A673 (cell line): ENCODE data around the gene B3GAT3. TPM values are rescaled to one million over a fixed set of nuclear protein-coding genes. Genes with fewer than 3 reads are reported as not detected.

Experiments used
- BruUV-seq: library from RNA; stranded (reverse); fragments of 400-500 nt; replicated peaks from 2 replicates; lab custom pipeline; 2021; lab: Mats Ljungman, UMichigan
- CTCF ChIA-PET: fragments of 300-600 bp; sonication (Branson Sonifier 250); formaldehyde crosslinking; loops from one replicate; lab custom pipeline; 2022; ENCODE audit warnings: antibody characterized with exemption; lab: Charles Lee
- POLR2A ChIA-PET: fragments of 300-600 bp; sonication (Branson Sonifier 250); formaldehyde crosslinking; loops from one replicate; lab custom pipeline; 2022; ENCODE audit warnings: antibody characterized with exemption; ENCODE audit not compliant: low non-redundant PET; lab: Charles Lee
- DNase-seq: peaks from one replicate; pipeline ENCODE4 v3.0.0-alpha.2; 2015; ENCODE audit warnings: low spot score
- H3K27ac ChIP-seq: fragments of 200-600 bp; sonication (generic); 2 replicates; pipeline ENCODE4 v1.5.1; 2016; ENCODE audit warnings: mixed run types, low read depth, mild to moderate bottlenecking, mixed read lengths, antibody characterized with exemption, low read length; ENCODE audit not compliant: poor library complexity, severe bottlenecking
- H3K27me3 ChIP-seq: fragments of 200-600 bp; sonication (generic); replicated peaks from 2 replicates; pipeline ENCODE4 v1.6.1; 2017; ENCODE audit warnings: mixed run types, low read depth, mild to moderate bottlenecking, mixed read lengths, antibody characterized with exemption, low read length; ENCODE audit not compliant: insufficient read depth, poor library complexity
- H3K36me3 ChIP-seq: fragments of 200-600 bp; sonication (generic); 2 replicates; pipeline ENCODE4 v1.6.1; 2016; ENCODE audit warnings: mixed run types, mild to moderate bottlenecking, mixed read lengths, antibody characterized with exemption, low read length; ENCODE audit not compliant: insufficient read depth, poor library complexity, severe bottlenecking
- H3K4me1 ChIP-seq: fragments of 200-600 bp; sonication (generic); 2 replicates; pipeline ENCODE4 v1.6.1; 2017; ENCODE audit warnings: mixed run types, mild to moderate bottlenecking, mixed read lengths, antibody characterized with exemption, low read length; ENCODE audit not compliant: insufficient read depth, poor library complexity, severe bottlenecking
- H3K4me3 ChIP-seq: fragments of 200-600 bp; sonication (generic); 2 replicates; pipeline ENCODE4 v1.5.1; 2016; ENCODE audit warnings: low read depth, mixed run types, mild to moderate bottlenecking, mixed read lengths, low read length; ENCODE audit not compliant: poor library complexity, severe bottlenecking
- H3K9me3 ChIP-seq: fragments of 200-600 bp; sonication (generic); 2 replicates; pipeline ENCODE4 v1.6.1; 2016; ENCODE audit warnings: mixed run types, low read depth, mild to moderate bottlenecking, mixed read lengths, antibody characterized with exemption, low read length; ENCODE audit not compliant: poor library complexity, severe bottlenecking
- EZH2 ChIP-seq: fragments of 200-600 bp; sonication (generic); IDR thresholded peaks from 2 replicates; pipeline ENCODE4 v1.6.1; 2017; ENCODE audit warnings: borderline replicate concordance, low read depth, mild to moderate bottlenecking, mixed read lengths, antibody characterized with exemption, low read length; ENCODE audit not compliant: poor library complexity, severe bottlenecking
- intact Hi-C: fragments of 100-400 bp; cut with micrococcal nuclease; formaldehyde crosslinking; loops from one replicate; pipeline ENCODE4 v1.10.0; 2022; ENCODE audit not compliant: unreplicated experiment
- total RNA-seq: library from RNA; stranded (reverse); gene quantifications from 2 replicates; pipeline ENCODE4 v1.2.3, GENCODE V29; 2021
- TF ChIP-seq, protein P1 (sequence below): fragments of 300-800, 200-600 bp; sonication (generic); conservative IDR thresholded peaks from 2 replicates; pipeline ENCODE4 v1.5.1; 2017; ENCODE audit warnings: low read depth, mild to moderate bottlenecking, antibody characterized with exemption, low read length, moderate library complexity, mixed read lengths

The B3GAT3 gene
- total RNA-seq, 1 experiment from 2014 or later = 64.7 TPM

DNA sequence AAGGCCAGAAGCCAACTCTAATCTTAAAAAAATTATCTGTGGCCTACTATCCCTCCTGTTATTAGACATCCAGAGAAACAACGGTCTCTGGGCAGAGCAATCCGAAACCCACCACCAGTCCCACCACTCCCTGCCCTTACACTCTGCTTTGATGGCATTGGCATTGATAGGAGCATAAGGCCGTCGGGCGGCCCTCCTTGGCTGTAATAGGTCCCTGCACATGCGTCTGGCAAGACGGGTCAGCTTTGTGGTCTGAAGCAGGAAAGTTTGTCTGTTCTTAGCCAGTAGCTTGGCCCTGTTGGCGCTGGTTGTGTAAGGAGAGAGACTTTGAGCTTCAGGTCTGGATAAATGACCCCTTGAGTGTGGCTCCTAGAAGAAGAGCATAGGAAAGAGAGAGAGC is 26.7 kb downstream of the B3GAT3 start:
- no peak for DNase-seq
- ChIA-PET CTCF (no interaction called here), POLR2A (no interaction called here)
- intact Hi-C loops = loop anchor here (10.0 kb wide), 1 partner anchor 260 kb away; no protein-coding TSS in a partner anchor
- Histone ChIP-seq H3K4me3 (no peak overlapping the region), H3K4me1 (peaks cover 32% of the 10 kb centered on the region), H3K27ac (no peak overlapping the region), H3K9me3 (no peaks in the 10 kb centered on the region), H3K27me3 (no peaks in the 10 kb centered on the region), H3K36me3 (peaks cover 71% of the 10 kb centered on the region)
- no peak for TF ChIP-seq EZH2
- TF ChIP-seq, protein P1, sequence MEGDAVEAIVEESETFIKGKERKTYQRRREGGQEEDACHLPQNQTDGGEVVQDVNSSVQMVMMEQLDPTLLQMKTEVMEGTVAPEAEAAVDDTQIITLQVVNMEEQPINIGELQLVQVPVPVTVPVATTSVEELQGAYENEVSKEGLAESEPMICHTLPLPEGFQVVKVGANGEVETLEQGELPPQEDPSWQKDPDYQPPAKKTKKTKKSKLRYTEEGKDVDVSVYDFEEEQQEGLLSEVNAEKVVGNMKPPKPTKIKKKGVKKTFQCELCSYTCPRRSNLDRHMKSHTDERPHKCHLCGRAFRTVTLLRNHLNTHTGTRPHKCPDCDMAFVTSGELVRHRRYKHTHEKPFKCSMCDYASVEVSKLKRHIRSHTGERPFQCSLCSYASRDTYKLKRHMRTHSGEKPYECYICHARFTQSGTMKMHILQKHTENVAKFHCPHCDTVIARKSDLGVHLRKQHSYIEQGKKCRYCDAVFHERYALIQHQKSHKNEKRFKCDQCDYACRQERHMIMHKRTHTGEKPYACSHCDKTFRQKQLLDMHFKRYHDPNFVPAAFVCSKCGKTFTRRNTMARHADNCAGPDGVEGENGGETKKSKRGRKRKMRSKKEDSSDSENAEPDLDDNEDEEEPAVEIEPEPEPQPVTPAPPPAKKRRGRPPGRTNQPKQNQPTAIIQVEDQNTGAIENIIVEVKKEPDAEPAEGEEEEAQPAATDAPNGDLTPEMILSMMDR = no peak
- BruUV-seq = no TSS peak

DNA sequence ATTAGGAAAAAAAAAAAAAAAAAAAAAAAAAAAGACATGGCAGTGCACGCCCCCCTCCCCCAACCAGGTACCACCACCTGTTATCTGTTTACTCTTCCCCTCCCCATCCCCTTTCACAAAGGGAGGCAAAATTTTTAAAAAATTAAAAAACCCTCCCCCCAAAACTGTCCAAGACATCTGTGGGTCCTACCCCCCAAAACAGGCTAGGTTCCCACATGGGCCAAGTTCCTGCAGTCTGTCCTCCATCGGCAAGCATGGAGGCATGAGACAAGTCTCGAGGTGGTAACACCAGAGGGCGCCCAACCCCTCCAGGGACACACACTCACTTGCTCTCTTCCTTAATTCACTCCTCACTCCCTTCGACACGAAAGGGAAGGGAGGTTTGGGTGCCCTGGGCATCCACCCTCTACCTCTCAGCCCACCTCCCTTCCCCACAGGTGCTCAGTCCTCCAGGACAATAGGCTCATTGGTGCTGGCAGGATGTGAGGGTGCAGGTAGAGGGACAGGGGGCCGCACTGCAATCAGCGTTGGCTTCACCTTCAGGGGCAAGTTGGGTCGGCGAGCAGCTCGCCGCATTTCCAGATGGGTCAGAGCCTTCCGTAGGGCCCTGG is 28.2 kb downstream of the B3GAT3 start:
- POLR2A ChIA-PET = no interaction called here
- TF ChIP-seq, protein P1 = peak; percentile 90
- TF ChIP-seq EZH2 = no peak
- Histone ChIP-seq H3K4me1 (peaks cover 22% of the 10 kb centered on the region), H3K9me3 (no peaks in the 10 kb centered on the region), H3K4me3 (no peak overlapping the region), H3K27ac (no peak overlapping the region), H3K27me3 (no peaks in the 10 kb centered on the region), H3K36me3 (peaks cover 63% of the 10 kb centered on the region)
- peak; percentile 96 for DNase-seq
- no TSS peak for BruUV-seq
- CTCF ChIA-PET = interaction anchor here (0.6 kb wide), 1 partner anchor 8 kb away, joined by 3 read pairs; the partner anchor contains the start of gene MTA2
- intact Hi-C loops = loop anchor here (5.0 to 10.0 kb wide), 2 partner anchors 114 to 261 kb away; partner anchors contain the start of genes BSCL2 and GNG3

DNA sequence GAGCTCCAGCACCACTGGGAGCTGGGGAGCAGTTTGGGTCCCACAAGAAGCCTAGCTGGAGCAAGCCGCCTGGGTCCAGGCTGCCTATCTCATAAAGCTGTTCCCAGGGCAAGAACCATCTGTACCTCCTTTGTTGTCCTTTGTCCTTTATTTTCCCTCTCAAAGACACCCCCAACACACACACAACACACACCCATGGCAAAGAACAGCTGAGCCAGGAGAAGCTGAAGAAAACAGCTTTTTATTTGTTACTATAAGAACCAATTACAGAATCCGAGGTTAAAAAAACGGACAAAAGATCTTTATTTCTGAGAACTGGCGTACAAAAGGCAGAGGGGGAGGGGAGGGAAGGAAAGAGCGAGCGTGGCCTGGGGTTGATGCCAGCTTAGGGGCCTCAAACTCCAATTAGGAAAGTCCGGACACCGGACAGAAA is 28.8 kb downstream of the B3GAT3 start:
- TF ChIP-seq EZH2 = no peak
- TF ChIP-seq, protein P1 = no peak
- H3K4me1 ChIP-seq = peaks cover 17% of the 10 kb centered on the region
- POLR2A ChIA-PET = no interaction called here
- BruUV-seq = no TSS peak
- no peak for DNase-seq
- no peaks in the 10 kb centered on the region for H3K27me3 ChIP-seq
- intact Hi-C loops = loop anchor here (5.0 to 10.0 kb wide), 2 partner anchors 114 to 262 kb away; partner anchors contain the start of genes BSCL2 and GNG3
- peak overlapping the region; percentile 79 for H3K27ac ChIP-seq
- no peak overlapping the region for H3K4me3 ChIP-seq
- no peaks in the 10 kb centered on the region for H3K9me3 ChIP-seq
- CTCF ChIA-PET = interaction anchor here (0.6 kb wide), 1 partner anchor 9 kb away, joined by 3 read pairs; the partner anchor contains the start of gene MTA2
- peaks cover 63% of the 10 kb centered on the region for H3K36me3 ChIP-seq
